HepG2 (cell line): Measurements from ENCODE around the gene PARP16. TPM values are rescaled to one million over a fixed set of nuclear protein-coding genes. Genes with fewer than 3 reads are reported as not detected.

ENCODE experiments used
- AGO1 ChIP-seq: fragments of 200-400 bp; formaldehyde crosslinking; IDR thresholded peaks from 2 replicates; pipeline ENCODE4 v1.6.1; 2017; ENCODE audit warnings: mild to moderate bottlenecking, low read depth, low read length, moderate library complexity; ENCODE audit not compliant: poor library complexity, severe bottlenecking
- BHLHE40 ChIP-seq: IDR thresholded peaks from 2 replicates; pipeline ENCODE4 v1.6.1; 2011; ENCODE audit warnings: low read length, improper control_type of control experiment
- CEBPZ ChIP-seq: IDR thresholded peaks from 2 replicates; pipeline ENCODE4 v1.6.1; 2012; ENCODE audit warnings: low read length, improper control_type of control experiment
- HOXA3 ChIP-seq: sonication (generic); formaldehyde crosslinking; IDR thresholded peaks from 2 replicates; pipeline ENCODE4 v1.5.0; 2020; ENCODE audit warnings: missing genetic modification reagents
- MIER3 ChIP-seq: IDR thresholded peaks from 2 replicates; pipeline ENCODE4 v1.6.1; 2016; ENCODE audit warnings: missing compliant biosample characterization, borderline replicate concordance
- PITX1 ChIP-seq: sonication (generic); formaldehyde crosslinking; IDR thresholded peaks from 2 replicates; pipeline ENCODE4 v1.5.1; 2020; ENCODE audit warnings: mild to moderate bottlenecking, missing genetic modification reagents
- TCF7 ChIP-seq: sonication (generic); IDR thresholded peaks from 2 replicates; pipeline ENCODE4 v1.6.1; 2016; ENCODE audit warnings: antibody characterized with exemption, low read depth
- THRA ChIP-seq: sonication (generic); formaldehyde crosslinking; IDR thresholded peaks from 2 replicates; pipeline ENCODE4 v1.4.0; 2020; ENCODE audit warnings: missing genetic modification reagents, borderline replicate concordance
- XBP1 ChIP-seq: sonication (generic); formaldehyde crosslinking; IDR thresholded peaks from 2 replicates; pipeline ENCODE4 v1.5.0; 2020; ENCODE audit warnings: missing genetic modification reagents
- ZMYM4 ChIP-seq: sonication (generic); formaldehyde crosslinking; IDR thresholded peaks from 2 replicates; pipeline ENCODE4 v1.8.1; 2023; ENCODE audit warnings: mild to moderate bottlenecking, missing genetic modification reagents
- ZNF33A ChIP-seq: sonication (generic); formaldehyde crosslinking; IDR thresholded peaks from 2 replicates; pipeline ENCODE4 v1.5.1; 2020; ENCODE audit warnings: missing genetic modification reagents, mild to moderate bottlenecking, moderate library complexity, borderline replicate concordance
- polyA plus RNA-seq, 8 experiments: library from polyadenylated mRNA; depleted of rRNA in 3 of 8; stranded (reverse) in 7 of 8; unstranded in 1 of 8; fragments of >200 nt; fragmentation: Illumina TruSeq in 4 of 8; extraction: Trizol in 4 of 8; gene quantifications; 2 replicates each; pipeline versions ENCODE4 v1.2.1 to v1.2.3, GENCODE V29; 2011 to 2016; ENCODE audit warnings: low read depth in 4 of 8, missing spikeins in 1 of 8, mixed read lengths in 1 of 8; ENCODE audit not compliant: insufficient read depth in 1 of 8
- total RNA-seq, 5 experiments: library from RNA; depleted of rRNA; stranded (reverse); fragments of >200 nt; fragmentation: Illumina TruSeq; extraction: Trizol; gene quantifications; 2 replicates each; pipeline ENCODE4 v1.2.3, GENCODE V29; 2016; ENCODE audit warnings: low read depth in 1 of 5
- TF ChIP-seq, protein P1 (sequence below): sonication (generic); formaldehyde crosslinking; IDR thresholded peaks from 2 replicates; pipeline ENCODE4 v1.4.0; 2020; ENCODE audit warnings: mild to moderate bottlenecking, missing genetic modification reagents
- TF ChIP-seq, protein P2 (sequence below): sonication (generic); formaldehyde crosslinking; IDR thresholded peaks from 2 replicates; pipeline ENCODE4 v1.5.0; 2020; ENCODE audit warnings: mild to moderate bottlenecking, missing genetic modification reagents
- TF ChIP-seq, protein P3 (sequence below), 2 experiments: fragments of 450-650 bp in 1 of 2; sonication (generic) in 1 of 2; formaldehyde crosslinking; IDR thresholded peaks; 2 replicates each; pipeline versions ENCODE4 v1.5.0 to v1.8.0; 2020 to 2022; ENCODE audit warnings: mild to moderate bottlenecking in 1 of 2, missing genetic modification reagents in 1 of 2
- TF ChIP-seq, protein P4 (sequence below): sonication (generic); formaldehyde crosslinking; IDR thresholded peaks from 2 replicates; pipeline ENCODE4 v1.4.0; 2020; ENCODE audit warnings: missing genetic modification reagents

The PARP16 gene
- total and polyA plus RNA-seq, 2 of the 13 experiments (the other 11 are each of a cell fraction or from before 2014, with no cell fraction given): 6.8 to 7.6 TPM

DNA sequence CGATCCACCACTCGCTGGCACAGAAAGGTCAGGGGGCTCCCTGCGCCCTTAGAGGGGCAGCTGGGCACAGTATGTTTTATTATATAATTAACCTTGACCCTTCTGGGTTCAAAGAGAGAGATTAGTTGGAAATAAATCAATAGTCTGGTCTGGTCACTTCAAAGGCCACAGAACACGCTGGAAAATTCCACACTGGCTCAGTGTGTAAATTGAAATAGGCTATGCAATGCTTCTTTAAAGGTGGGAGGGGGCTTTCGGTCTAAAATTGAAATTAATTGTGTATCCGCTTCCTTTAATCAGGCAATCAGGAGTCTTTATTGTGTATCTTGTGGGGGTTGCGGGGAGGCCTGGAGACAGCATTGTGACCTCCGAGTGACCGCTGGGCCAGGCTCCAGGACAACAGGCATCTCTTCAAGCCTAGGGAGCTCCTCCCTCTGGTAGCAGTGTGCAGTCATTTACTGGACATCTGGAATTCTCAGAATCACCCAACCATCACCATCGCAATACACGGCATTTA lies 25.8 kb upstream of the PARP16 start (continued):
- TF ChIP-seq CEBPZ: no peak
- no peak for TF ChIP-seq MIER3 (CRISPR knock-in tag)
- TF ChIP-seq, protein P1, sequence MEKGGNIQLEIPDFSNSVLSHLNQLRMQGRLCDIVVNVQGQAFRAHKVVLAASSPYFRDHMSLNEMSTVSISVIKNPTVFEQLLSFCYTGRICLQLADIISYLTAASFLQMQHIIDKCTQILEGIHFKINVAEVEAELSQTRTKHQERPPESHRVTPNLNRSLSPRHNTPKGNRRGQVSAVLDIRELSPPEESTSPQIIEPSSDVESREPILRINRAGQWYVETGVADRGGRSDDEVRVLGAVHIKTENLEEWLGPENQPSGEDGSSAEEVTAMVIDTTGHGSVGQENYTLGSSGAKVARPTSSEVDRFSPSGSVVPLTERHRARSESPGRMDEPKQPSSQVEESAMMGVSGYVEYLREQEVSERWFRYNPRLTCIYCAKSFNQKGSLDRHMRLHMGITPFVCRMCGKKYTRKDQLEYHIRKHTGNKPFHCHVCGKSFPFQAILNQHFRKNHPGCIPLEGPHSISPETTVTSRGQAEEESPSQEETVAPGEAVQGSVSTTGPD (CRISPR knock-in tag): peak; percentile 69; the same call in 1 of the 2 replicates
- TF ChIP-seq BHLHE40: no peak
- TF ChIP-seq PITX1 (CRISPR knock-in tag): peak; percentile 93
- TF ChIP-seq THRA: peak; percentile 83; the same call in 1 of the 2 replicates
- TF ChIP-seq ZNF33A (CRISPR knock-in tag): 0 out of 2 replicates have a peak, but pooled peaks have one; percentile 66
- TF ChIP-seq TCF7: peak; percentile 92
- no peak for TF ChIP-seq XBP1 (CRISPR knock-in tag)
- TF ChIP-seq, protein P2, sequence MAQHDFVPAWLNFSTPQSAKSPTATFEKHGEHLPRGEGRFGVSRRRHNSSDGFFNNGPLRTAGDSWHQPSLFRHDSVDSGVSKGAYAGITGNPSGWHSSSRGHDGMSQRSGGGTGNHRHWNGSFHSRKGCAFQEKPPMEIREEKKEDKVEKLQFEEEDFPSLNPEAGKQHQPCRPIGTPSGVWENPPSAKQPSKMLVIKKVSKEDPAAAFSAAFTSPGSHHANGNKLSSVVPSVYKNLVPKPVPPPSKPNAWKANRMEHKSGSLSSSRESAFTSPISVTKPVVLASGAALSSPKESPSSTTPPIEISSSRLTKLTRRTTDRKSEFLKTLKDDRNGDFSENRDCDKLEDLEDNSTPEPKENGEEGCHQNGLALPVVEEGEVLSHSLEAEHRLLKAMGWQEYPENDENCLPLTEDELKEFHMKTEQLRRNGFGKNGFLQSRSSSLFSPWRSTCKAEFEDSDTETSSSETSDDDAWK: no peak
- peak; percentile 38; the same call in 1 of the 2 replicates for TF ChIP-seq HOXA3 (CRISPR knock-in tag)
- TF ChIP-seq, protein P3, sequence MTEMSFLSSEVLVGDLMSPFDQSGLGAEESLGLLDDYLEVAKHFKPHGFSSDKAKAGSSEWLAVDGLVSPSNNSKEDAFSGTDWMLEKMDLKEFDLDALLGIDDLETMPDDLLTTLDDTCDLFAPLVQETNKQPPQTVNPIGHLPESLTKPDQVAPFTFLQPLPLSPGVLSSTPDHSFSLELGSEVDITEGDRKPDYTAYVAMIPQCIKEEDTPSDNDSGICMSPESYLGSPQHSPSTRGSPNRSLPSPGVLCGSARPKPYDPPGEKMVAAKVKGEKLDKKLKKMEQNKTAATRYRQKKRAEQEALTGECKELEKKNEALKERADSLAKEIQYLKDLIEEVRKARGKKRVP (CRISPR knock-in tag; IDR thresholded peaks at IDR 0.05): 0 out of 4 replicates have a peak, but pooled peaks of 1 of the 2 experiments have one; percentile 24
- TF ChIP-seq, protein P4, sequence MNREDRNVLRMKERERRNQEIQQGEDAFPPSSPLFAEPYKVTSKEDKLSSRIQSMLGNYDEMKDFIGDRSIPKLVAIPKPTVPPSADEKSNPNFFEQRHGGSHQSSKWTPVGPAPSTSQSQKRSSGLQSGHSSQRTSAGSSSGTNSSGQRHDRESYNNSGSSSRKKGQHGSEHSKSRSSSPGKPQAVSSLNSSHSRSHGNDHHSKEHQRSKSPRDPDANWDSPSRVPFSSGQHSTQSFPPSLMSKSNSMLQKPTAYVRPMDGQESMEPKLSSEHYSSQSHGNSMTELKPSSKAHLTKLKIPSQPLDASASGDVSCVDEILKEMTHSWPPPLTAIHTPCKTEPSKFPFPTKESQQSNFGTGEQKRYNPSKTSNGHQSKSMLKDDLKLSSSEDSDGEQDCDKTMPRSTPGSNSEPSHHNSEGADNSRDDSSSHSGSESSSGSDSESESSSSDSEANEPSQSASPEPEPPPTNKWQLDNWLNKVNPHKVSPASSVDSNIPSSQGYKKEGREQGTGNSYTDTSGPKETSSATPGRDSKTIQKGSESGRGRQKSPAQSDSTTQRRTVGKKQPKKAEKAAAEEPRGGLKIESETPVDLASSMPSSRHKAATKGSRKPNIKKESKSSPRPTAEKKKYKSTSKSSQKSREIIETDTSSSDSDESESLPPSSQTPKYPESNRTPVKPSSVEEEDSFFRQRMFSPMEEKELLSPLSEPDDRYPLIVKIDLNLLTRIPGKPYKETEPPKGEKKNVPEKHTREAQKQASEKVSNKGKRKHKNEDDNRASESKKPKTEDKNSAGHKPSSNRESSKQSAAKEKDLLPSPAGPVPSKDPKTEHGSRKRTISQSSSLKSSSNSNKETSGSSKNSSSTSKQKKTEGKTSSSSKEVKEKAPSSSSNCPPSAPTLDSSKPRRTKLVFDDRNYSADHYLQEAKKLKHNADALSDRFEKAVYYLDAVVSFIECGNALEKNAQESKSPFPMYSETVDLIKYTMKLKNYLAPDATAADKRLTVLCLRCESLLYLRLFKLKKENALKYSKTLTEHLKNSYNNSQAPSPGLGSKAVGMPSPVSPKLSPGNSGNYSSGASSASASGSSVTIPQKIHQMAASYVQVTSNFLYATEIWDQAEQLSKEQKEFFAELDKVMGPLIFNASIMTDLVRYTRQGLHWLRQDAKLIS: no peak
- no peak for TF ChIP-seq AGO1
- peak; percentile 62 for TF ChIP-seq ZMYM4 (CRISPR knock-in tag)
